ENCODE data around the gene PLXNA3.

Gene PLXNA3

GRCh38 chrX:154471839-154472684, 14.0 kb downstream of the PLXNA3 start:
- Mint-ChIP-seq H3K36me3 (peaks cover 5% of the 10 kb centered on the region), H3K27ac (no peak overlapping the region), H3K27me3 (no peaks in the 10 kb centered on the region), H3K9me3 (no peaks in the 10 kb centered on the region), H3K4me1 (no peaks in the 10 kb centered on the region), H3K4me3 (no peak overlapping the region)
- ATAC-seq (ENCODE audit: low read depth) (no peak), DNase-seq (ENCODE audit: low spot score in 2 of 2) (no peak)

GRCh38 chrX:154472685-154473632, 14.9 kb downstream of the PLXNA3 start:
- H3K9me3 Mint-ChIP-seq = no peaks in the 10 kb centered on the region
- peak overlapping the region; percentile 51 for H3K27ac Mint-ChIP-seq
- DNase-seq (ENCODE audit: low spot score in 2 of 2) (no peak), ATAC-seq (ENCODE audit: low read depth) (no peak)
- peaks cover 5% of the 10 kb centered on the region for H3K36me3 Mint-ChIP-seq
- H3K4me3 Mint-ChIP-seq = no peak overlapping the region
- H3K4me1 Mint-ChIP-seq = no peaks in the 10 kb centered on the region
- H3K27me3 Mint-ChIP-seq = no peaks in the 10 kb centered on the region

GRCh38 chrX:154473683-154474082, 15.6 kb downstream of the PLXNA3 start:
- no peaks in the 10 kb centered on the region for H3K27me3 Mint-ChIP-seq
- peaks cover 5% of the 10 kb centered on the region for H3K36me3 Mint-ChIP-seq
- H3K9me3 Mint-ChIP-seq = no peaks in the 10 kb centered on the region
- no peak overlapping the region for H3K27ac Mint-ChIP-seq
- DNase-seq (ENCODE audit: low spot score in 2 of 2) (no peak), ATAC-seq (ENCODE audit: low read depth) (no peak)
- H3K4me3 Mint-ChIP-seq = no peak overlapping the region
- H3K4me1 Mint-ChIP-seq = peaks cover 4% of the 10 kb centered on the region

- H3K4me1 Mint-ChIP-seq = peaks cover 9% of the 10 kb centered on the region
- DNase-seq (ENCODE audit: low spot score in 2 of 2) = no peak
- no peaks in the 10 kb centered on the region for H3K27me3 Mint-ChIP-seq
- peaks cover 3% of the 10 kb centered on the region for H3K36me3 Mint-ChIP-seq
- no peak for ATAC-seq (ENCODE audit: low read depth)
- H3K9me3 Mint-ChIP-seq = no peaks in the 10 kb centered on the region
- no peak overlapping the region for H3K4me3 Mint-ChIP-seq
- no peak overlapping the region for H3K27ac Mint-ChIP-seq
Measured at GRCh38 chrX:154476821-154477220, 18.7 kb downstream of the PLXNA3 start.

GRCh38 chrX:154477891-154478477, 19.9 kb downstream of the PLXNA3 start:
- Mint-ChIP-seq H3K4me3 (peak overlapping the region; percentile 85), H3K27me3 (no peaks in the 10 kb centered on the region)

GRCh38 chrX:154478728-154479622, 20.9 kb downstream of the PLXNA3 start, which contains the start of gene LAGE3:
Gene LAGE3, minus strand, starts transcription at chrX:154479281. Its CDS starts 366 bp downstream, at chrX:154478915.
- no peaks in the 10 kb centered on the region for H3K27me3 Mint-ChIP-seq
- peak; percentile 94 to 97 for DNase-seq (ENCODE audit: low spot score in 2 of 2)
- ATAC-seq (ENCODE audit: low read depth) = peak; percentile 85
- no peaks in the 10 kb centered on the region for H3K9me3 Mint-ChIP-seq
- H3K4me1 Mint-ChIP-seq = peaks cover 16% of the 10 kb centered on the region
- H3K36me3 Mint-ChIP-seq = no peaks in the 10 kb centered on the region
- H3K27ac Mint-ChIP-seq = peak within 1 kb of the TSS; percentile 95
- H3K4me3 Mint-ChIP-seq = peak within 1 kb of the TSS; percentile 85

More at GRCh38 chrX:154477891-154478477, 19.9 kb downstream of the PLXNA3 start:
- Mint-ChIP-seq H3K36me3 (peaks cover 2% of the 10 kb centered on the region), H3K4me1 (peaks cover 13% of the 10 kb centered on the region), H3K27ac (peak overlapping the region; percentile 95), H3K9me3 (no peaks in the 10 kb centered on the region)
- ATAC-seq (ENCODE audit: low read depth) = no peak
- no peak for DNase-seq (ENCODE audit: low spot score in 2 of 2)

- ATAC-seq (ENCODE audit: low read depth) (no peak), DNase-seq (ENCODE audit: low spot score in 2 of 2) (no peak)
- Mint-ChIP-seq H3K36me3 (no peaks in the 10 kb centered on the region), H3K4me1 (peaks cover 16% of the 10 kb centered on the region), H3K4me3 (peak overlapping the region; percentile 32), H3K27ac (peak overlapping the region; percentile 68), H3K9me3 (no peaks in the 10 kb centered on the region), H3K27me3 (no peaks in the 10 kb centered on the region)
Measured at GRCh38 chrX:154481195-154481594, 23.1 kb downstream of the PLXNA3 start.

- peaks cover 16% of the 10 kb centered on the region for H3K4me1 Mint-ChIP-seq
- ATAC-seq (ENCODE audit: low read depth) = no peak
- no peaks in the 10 kb centered on the region for H3K27me3 Mint-ChIP-seq
- H3K36me3 Mint-ChIP-seq = no peaks in the 10 kb centered on the region
- DNase-seq (ENCODE audit: low spot score in 2 of 2) = no peak
- H3K27ac Mint-ChIP-seq = peak overlapping the region; percentile 77
- H3K9me3 Mint-ChIP-seq = no peaks in the 10 kb centered on the region
- peak overlapping the region; percentile 11 for H3K4me3 Mint-ChIP-seq
Measured at GRCh38 chrX:154481911-154482601, 24.0 kb downstream of the PLXNA3 start.

GRCh38 chrX:154482786-154483185, 24.7 kb downstream of the PLXNA3 start:
- DNase-seq (ENCODE audit: low spot score in 2 of 2) = no peak
- Mint-ChIP-seq H3K4me1 (peaks cover 16% of the 10 kb centered on the region), H3K36me3 (peaks cover under 1% of the 10 kb centered on the region), H3K27ac (no peak overlapping the region), H3K27me3 (no peaks in the 10 kb centered on the region), H3K4me3 (no peak overlapping the region), H3K9me3 (no peaks in the 10 kb centered on the region)
- no peak for ATAC-seq (ENCODE audit: low read depth)

- H3K4me3 Mint-ChIP-seq = peak overlapping the region; percentile 27
- H3K36me3 Mint-ChIP-seq = peaks cover 4% of the 10 kb centered on the region
- DNase-seq (ENCODE audit: low spot score in 2 of 2) (no peak), ATAC-seq (ENCODE audit: low read depth) (no peak)
- no peak overlapping the region for H3K27ac Mint-ChIP-seq
- H3K4me1 Mint-ChIP-seq = peaks cover 13% of the 10 kb centered on the region
- no peaks in the 10 kb centered on the region for H3K27me3 Mint-ChIP-seq
- H3K9me3 Mint-ChIP-seq = no peaks in the 10 kb centered on the region
Measured at GRCh38 chrX:154483325-154483724, 25.2 kb downstream of the PLXNA3 start.

- Mint-ChIP-seq H3K27ac (no peak overlapping the region), H3K36me3 (peaks cover 4% of the 10 kb centered on the region), H3K27me3 (no peaks in the 10 kb centered on the region), H3K4me1 (peaks cover 11% of the 10 kb centered on the region), H3K4me3 (no peak overlapping the region), H3K9me3 (no peaks in the 10 kb centered on the region)
- ATAC-seq (ENCODE audit: low read depth) = no peak
- DNase-seq (ENCODE audit: low spot score in 2 of 2) = no peak
Measured at GRCh38 chrX:154484255-154485149, 26.4 kb downstream of the PLXNA3 start.

Measured in memory B cell (primary cell).